Measurements from ENCODE around the gene CENPB.

- TF ChIP-seq YY1 (IDR thresholded peaks at IDR 0.05; ENCODE audit: low read depth) (no peak), REST (IDR thresholded peaks at IDR 0.05; ENCODE audit: low read depth) (no peak), EP300 (IDR thresholded peaks at IDR 0.05; ENCODE audit: borderline replicate concordance) (no peak), EGR1 (IDR thresholded peaks at IDR 0.05) (no peak), CEBPB (IDR thresholded peaks at IDR 0.05) (no peak)
These were observed 47.2 kb downstream of the CENPB start for GRCh38 chr20:3739054-3739925.
